GM18505 (cell line): ENCODE data around the gene FIBP.

Experiments
- ATAC-seq: cut with Tn5 transposase; IDR thresholded peaks from one replicate; pipeline ENCODE4 v1.9.1; 2021; ENCODE audit not compliant: unreplicated experiment
- POLR2A ChIP-seq: IDR thresholded peaks from 4 replicates; pipeline ENCODE4 v1.6.1; 2011; ENCODE audit warnings: borderline replicate concordance; ENCODE audit not compliant: insufficient read depth, insufficient read length; ENCODE audit errors: extremely low read depth

Gene FIBP

GRCh38 chr11:65880027-65880426 lies 8.2 kb downstream of the FIBP start:
- TF ChIP-seq POLR2A, result no peak

DNA sequence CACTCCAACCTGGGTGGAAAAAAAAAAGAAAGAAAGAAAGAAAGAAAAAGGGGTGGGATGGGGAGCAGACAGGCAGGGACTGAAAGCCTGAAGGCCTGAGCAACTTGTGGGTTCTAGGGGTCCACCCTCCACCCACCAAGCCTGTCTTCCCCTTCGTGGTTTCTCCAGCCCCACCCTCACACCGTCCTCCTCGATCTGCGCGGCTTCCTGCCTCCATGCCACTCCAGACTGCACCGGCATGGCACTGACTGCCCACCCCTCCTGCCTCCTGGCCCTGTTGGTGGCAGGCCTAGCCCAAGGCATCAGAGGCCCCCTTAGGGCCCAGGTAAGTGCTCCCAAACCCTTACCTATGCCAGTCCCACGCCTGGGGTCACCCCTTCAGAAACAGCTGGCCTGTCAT lies 8.7 kb downstream of the FIBP start, which contains the start of gene CTSW:
TSS of gene CTSW (plus strand) at position 221 of the 400 bp plus-strand sequence. CDS start at position 239, 18 bp downstream.
- no peak for ATAC-seq
- no peak for TF ChIP-seq POLR2A

More at GRCh38 chr11:65880027-65880426, 8.2 kb downstream of the FIBP start:
- ATAC-seq, result no peak

DNA sequence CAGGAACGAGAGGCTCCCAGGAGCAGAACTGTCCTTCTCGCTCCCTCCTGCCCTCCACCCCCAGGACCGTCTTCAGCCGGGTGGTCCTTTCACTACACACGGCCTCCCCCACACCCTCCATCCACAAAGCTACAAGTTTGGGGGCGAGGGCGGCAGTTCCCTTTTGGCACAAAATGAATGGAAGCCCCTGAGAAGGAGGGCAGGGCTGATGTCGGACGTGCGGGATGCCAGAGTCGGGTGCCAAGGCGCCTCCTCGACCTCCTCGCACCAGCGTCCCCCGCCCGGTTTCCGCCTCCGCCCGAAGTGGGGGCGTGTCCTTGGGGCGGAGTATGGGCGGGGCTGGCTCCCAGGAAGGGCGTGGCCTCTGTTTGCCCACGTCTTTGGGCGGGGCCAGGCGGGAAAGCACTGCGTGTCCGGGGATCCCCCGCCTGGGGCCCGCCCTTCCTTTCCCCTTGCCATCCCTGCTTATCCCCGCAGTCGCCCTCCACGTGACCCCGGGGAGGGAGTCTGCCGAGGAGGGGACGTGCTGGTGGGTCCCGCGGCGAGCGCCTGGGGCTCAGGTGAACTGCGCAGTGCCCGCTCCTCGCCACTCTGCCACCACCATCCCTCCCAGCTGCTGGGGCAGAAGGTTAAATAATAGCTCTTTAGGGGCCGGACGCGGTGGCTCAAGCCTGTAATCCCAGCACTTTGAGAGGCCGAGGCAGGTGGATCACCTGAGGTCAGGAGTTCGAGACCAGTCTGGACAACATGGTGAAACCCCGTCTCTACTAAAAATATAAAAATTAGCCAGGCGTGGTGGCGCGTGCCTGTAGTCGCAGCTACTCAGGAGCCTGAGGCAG lies 14.7 kb downstream of the FIBP start:
- ATAC-seq, result peak; percentile 78
- TF ChIP-seq POLR2A, result peak; percentile 66

DNA sequence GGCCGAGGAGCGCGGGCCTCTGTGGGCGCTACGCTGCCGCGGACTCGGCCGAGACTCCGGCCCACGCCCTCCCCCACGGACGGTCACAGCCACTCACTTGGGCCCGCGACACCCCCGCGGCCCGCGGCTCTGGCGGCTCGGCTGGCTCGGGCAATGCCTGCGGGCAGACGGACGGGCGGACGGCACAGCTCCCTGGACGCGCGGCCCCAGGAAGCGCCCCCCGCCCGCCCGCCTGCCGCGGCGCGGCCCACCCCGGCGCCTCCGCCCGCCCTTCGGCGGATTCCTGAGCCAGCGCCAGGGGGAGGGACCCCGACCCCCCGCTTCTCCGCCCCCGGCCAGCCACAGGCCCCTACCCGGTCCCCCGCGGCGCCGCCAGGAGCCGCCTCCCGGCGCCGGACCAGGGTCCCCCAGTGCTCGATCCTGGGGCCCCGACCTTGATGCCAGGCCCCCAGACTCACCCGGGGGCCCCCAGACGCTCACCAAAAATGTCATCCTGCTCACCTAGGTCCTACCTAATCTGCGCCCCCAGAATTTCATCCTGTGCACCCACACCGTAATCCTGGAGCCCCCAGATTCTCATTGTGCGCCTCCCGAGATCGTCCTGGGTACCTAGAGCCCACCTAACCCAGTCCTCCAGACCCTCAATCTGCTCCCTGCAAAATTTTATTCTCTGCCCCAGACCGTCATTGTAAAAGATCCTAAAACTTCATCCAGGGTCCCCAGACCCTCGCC lies 15.5 kb downstream of the FIBP start, which contains the start of gene EFEMP2:
TSS of gene EFEMP2 (minus strand) at position 215 of the 732 bp plus-strand sequence. CDS start 446 bp downstream, outside the sequence.
- ATAC-seq, result no peak
- TF ChIP-seq POLR2A, result no peak

- TF ChIP-seq POLR2A, result no peak
- no peak for ATAC-seq
Observed at GRCh38 chr11:65871811-65872548, 16.3 kb downstream of the FIBP start.

- ATAC-seq, result no peak
- TF ChIP-seq POLR2A, result no peak
Observed at GRCh38 chr11:65870706-65871681, 17.3 kb downstream of the FIBP start.

DNA sequence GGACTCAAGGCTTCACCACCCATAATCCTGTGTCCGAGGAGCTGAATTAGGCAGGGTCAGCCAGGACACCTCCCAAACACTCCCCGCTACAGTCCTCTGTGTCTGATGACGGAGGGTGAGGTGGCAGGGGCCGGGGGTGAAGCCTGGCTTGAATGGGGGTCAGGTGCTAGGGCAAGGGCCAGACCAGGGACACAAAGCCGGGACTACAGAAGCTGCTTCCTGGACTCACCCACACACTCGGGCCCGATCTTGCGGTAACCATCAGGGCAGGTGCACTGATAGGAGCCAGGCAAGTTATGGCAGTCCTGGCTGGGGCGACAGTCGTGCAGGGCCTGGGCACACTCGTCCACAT lies 18.0 kb downstream of the FIBP start:
- ATAC-seq, result no peak

DNA sequence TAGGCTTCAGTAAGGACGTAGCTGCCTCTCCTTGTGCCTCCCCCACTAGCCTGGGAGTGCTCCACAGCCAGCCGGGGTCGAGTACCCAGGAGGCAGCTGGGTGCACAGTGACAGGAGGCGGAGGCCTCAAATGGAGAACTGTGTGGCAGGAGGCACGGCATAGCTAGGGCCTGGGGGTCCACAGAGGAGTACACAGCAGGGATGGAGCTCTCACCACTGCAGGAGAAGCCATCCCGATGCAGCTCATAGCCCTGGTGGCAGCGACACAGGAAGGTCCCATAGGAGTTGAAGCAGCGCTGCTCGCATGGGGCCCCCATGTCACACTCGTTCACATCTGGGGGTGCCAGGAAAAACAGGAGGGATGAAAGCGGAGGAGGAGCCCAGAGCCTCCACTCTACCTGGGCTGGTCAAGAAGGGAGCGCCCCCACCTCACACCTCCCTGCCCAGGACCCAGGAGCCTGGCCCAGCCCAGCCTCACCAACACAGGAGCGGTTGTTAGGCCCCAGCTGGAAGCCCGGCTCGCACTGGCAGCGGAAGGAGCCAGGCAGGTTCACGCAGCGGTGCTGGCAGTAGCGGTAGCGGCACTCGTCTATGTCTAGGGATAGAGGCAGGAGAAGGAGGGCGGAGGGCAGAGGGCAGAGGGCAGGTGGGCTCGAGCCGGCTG lies 18.5 kb downstream of the FIBP start:
- TF ChIP-seq POLR2A, result no peak

More for the DNA sequence above, 18.0 kb downstream of the FIBP start:
- TF ChIP-seq POLR2A, result no peak

DNA sequence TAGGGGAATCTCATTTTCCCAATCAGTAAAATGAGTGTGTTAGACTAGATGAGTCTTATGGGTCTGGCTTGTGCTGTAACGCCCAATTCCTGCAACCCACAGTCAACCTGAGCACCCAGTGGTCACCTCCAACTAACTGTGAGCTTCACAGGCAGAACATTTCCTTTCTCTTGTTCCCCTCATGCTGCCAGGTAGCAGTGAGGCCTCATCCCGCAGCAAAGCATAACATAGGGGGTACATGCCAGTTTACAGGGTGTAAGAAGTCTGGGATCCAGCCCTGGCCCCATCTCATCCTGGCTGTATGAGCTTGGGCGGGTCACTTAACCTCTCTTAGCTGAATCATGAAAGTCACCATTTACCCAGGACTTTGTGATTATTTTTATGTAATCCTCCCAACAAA lies 19.4 kb downstream of the FIBP start:
- ATAC-seq, result no peak
- no peak for TF ChIP-seq POLR2A

More for the DNA sequence above, 18.5 kb downstream of the FIBP start:
- ATAC-seq, result no peak

GRCh38 chr11:65868076-65868667 lies 20.1 kb downstream of the FIBP start:
- ATAC-seq, result no peak
- no peak for TF ChIP-seq POLR2A

- TF ChIP-seq POLR2A, result no peak
- no peak for ATAC-seq
Observed at GRCh38 chr11:65867284-65868071, 20.8 kb downstream of the FIBP start.
